Fibroblast of lung (primary cell): Measurements from ENCODE around the gene FCHO2.

Experiments
- EZH2 ChIP-seq: IDR thresholded peaks from 2 replicates; pipeline ENCODE4 v1.5.1; 2012; ENCODE audit warnings: low read length, control low read depth, mild to moderate bottlenecking; ENCODE audit errors: missing control alignments
- TF ChIP-seq, protein P1 (sequence below), 2 donors: IDR thresholded peaks in 1 of 2; conservative IDR thresholded peaks in 1 of 2; 1 replicate in 1 of 2; 2 replicates in 1 of 2; pipeline ENCODE4 v1.5.1; 2011 to 2012; ENCODE audit warnings: low read length in 2 of 2, control low read depth in 1 of 2, inconsistent platforms in 1 of 2, low read depth in 1 of 2, mild to moderate bottlenecking in 1 of 2

DNA sequence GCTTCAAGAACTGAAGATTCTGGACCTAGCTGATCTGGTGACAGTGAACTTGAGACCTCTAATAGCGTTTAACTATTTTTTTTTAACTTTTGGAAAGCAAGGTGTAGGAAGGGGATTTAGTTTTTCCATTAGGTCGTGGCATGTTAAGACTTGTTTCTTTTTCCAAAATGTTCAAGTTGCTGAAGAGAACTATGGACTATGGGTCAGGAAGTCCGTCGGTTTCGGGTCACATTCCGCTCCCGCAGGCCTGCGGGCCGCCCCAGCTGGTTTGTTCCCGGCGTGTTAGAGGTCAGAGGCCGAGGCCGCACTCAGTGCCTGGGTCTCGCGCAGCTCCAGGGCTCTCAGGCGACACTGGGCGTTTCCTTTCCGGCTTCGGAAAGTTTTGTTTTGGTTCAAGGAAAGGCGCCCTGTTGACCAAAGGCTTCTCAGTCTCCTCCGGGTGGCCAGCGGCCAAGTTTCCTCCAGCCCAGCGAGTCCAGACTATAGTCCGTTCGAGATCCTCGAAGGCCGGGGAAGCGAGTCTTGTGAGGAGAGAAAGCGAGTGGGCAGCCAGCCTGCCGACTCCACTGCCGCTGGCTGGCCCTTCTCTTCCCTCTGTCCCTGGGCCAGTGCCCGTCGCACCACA lies 586 bp upstream of the FCHO2 start:
- TF ChIP-seq, protein P1, sequence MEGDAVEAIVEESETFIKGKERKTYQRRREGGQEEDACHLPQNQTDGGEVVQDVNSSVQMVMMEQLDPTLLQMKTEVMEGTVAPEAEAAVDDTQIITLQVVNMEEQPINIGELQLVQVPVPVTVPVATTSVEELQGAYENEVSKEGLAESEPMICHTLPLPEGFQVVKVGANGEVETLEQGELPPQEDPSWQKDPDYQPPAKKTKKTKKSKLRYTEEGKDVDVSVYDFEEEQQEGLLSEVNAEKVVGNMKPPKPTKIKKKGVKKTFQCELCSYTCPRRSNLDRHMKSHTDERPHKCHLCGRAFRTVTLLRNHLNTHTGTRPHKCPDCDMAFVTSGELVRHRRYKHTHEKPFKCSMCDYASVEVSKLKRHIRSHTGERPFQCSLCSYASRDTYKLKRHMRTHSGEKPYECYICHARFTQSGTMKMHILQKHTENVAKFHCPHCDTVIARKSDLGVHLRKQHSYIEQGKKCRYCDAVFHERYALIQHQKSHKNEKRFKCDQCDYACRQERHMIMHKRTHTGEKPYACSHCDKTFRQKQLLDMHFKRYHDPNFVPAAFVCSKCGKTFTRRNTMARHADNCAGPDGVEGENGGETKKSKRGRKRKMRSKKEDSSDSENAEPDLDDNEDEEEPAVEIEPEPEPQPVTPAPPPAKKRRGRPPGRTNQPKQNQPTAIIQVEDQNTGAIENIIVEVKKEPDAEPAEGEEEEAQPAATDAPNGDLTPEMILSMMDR (conservative IDR thresholded peaks at IDR 0.05 in 1 of 2, IDR thresholded peaks at IDR 0.05 in 1 of 2; ENCODE audit: low read depth in 1 of 2, low read length in 2 of 2) = no peak
- TF ChIP-seq EZH2 = no peak
